Measurements from ENCODE around the gene EPX.
A peak's percentile ranks its signal among the peaks of the same experiment; 100 is the strongest.

EPX gene

GRCh38 chr17:58200024-58200633 is 7.6 kb downstream of the EPX start:
- TF ChIP-seq ZFX (IDR thresholded peaks at IDR 0.05) (no peak), CTCF (conservative IDR thresholded peaks at IDR 0.05) (peak; percentile 89)
- no peak overlapping the region; the same call in 1 of the 2 replicates for H3K27ac ChIP-seq

- TF ChIP-seq ZFX (IDR thresholded peaks at IDR 0.05) (no peak), CTCF (conservative IDR thresholded peaks at IDR 0.05) (no peak)
- no peak overlapping the region for H3K27ac ChIP-seq
Observed at GRCh38 chr17:58202859-58203258, 10.3 kb downstream of the EPX start.

- no peak overlapping the region for H3K27ac ChIP-seq
- TF ChIP-seq CTCF (conservative IDR thresholded peaks at IDR 0.05) (no peak), ZFX (IDR thresholded peaks at IDR 0.05) (no peak)
Observed at GRCh38 chr17:58204796-58205195, 12.3 kb downstream of the EPX start.

- H3K27ac ChIP-seq, result no peak overlapping the region
- TF ChIP-seq ZFX (IDR thresholded peaks at IDR 0.05) (no peak), CTCF (conservative IDR thresholded peaks at IDR 0.05) (no peak)
Observed at GRCh38 chr17:58205936-58206335, 13.4 kb downstream of the EPX start.

GRCh38 chr17:58207451-58207850 is 14.9 kb downstream of the EPX start:
- TF ChIP-seq CTCF (conservative IDR thresholded peaks at IDR 0.05) (no peak), ZFX (IDR thresholded peaks at IDR 0.05) (no peak)

DNA sequence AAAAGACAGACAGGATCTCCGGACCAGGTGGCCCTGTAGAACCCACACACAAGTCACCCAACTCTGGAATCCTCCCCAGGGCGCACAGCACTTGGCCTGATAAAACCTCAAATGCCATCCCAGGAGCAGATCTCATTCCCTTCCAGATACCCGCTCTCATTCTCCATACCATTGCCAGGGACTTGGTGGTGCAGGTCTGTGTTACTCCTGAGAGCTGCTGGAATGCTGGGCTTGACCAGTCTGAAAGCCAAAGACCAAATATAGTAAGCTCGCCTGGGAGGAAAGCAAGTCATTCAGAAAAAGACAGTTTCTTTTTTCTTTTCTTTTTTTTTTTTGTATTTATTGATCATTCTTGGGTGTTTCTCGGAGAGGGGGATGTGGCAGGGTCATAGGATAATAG is 15.8 kb downstream of the EPX start:
- no peak overlapping the region for H3K27ac ChIP-seq
- no peak for TF ChIP-seq CTCF (conservative IDR thresholded peaks at IDR 0.05)
- TF ChIP-seq ZFX (IDR thresholded peaks at IDR 0.05), result no peak

More at GRCh38 chr17:58207451-58207850, 14.9 kb downstream of the EPX start:
- H3K27ac ChIP-seq, result no peak overlapping the region

- no peak overlapping the region for H3K27ac ChIP-seq
- TF ChIP-seq CTCF (conservative IDR thresholded peaks at IDR 0.05), result no peak; the same call in 1 of the 2 replicates
Observed at GRCh38 chr17:58210922-58211321, 18.4 kb downstream of the EPX start.

All from C4-2B (cell line).